ENCODE results near the gene BAG1. TPM values are rescaled to one million over a fixed set of nuclear protein-coding genes. Genes with fewer than 3 reads are reported as not detected.

The BAG1 gene
- polyA plus RNA-seq, 3 donors from 2014 or later, result 94.7 to 164 (median 137) TPM

DNA sequence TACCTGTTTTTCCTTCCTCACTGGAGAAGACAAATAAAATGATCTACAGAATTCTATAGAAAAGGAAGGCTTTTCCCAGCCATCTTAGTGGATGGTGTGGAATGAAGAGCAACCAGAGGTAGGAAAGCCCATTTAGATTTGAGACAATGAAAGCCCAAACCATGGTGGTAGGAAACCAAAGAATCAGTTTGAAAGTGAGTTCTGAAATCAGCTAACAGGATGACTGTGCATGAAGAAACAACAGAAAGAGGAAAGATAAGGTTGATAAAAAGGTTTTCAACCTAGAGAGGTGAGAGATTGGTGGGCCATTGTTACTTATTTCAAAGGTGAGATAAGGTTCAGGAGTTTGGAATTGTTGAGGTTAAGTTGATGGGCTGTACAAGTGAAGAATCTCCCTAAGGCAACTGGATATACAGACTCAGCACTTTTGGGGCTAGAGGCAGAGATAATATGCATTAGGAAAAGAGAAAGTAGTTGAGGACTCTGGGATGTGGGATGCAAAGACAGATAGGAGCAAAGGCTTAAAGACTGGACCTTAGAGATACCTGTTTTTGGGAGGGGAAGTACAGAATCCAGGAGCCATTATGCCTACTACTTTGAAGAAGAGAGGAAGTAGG, 2.8 kb upstream of the BAG1 start:
- no peak overlapping the region for H3K4me3 Mint-ChIP-seq
- peaks cover 31 to 62% of the 10 kb centered on the region in 2 donors for H3K4me1 Mint-ChIP-seq

DNA sequence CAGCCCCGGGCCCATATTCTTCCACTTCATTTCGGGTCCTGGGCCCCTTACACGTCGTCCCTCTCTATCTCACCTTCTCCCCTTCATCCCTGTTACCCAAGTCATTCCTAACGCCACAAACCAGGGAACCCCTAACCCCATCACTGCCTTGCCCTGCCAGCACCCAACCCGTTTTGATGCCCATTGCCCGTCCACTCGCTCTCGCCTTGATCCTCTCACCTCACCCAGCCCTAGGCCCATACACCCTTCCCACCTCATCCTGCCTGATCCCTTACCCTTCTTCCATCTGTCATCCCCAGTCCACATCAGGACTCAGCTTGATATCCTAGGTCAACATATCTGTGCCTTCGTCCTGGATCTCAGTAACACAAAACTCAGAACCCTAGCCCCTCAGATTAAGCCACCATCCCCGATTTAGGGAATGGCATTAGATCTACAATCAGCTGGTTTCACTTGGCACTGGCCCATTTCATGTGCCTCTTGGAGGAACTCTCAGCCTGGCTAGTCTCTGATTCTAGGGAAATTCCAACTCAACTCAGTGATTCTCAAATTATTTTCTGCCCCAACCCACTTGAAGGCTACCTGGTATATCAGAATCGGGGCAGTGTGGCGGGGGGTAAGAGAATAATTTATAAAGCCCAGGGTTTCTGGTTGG, 830 bp upstream of the BAG1 start:
- H3K9me3 Mint-ChIP-seq, result no peaks in the 10 kb centered on the region
- peaks cover 3 to 9% (median 4%) of the 10 kb centered on the region in 3 donors for H3K27me3 Mint-ChIP-seq (ENCODE audit: low read depth in 3 of 3)
- H3K4me1 Mint-ChIP-seq, result peaks cover 31 to 64% of the 10 kb centered on the region in 2 donors
- H3K27ac Mint-ChIP-seq, result peak overlapping the region; percentile 95 to 99 (median 96)
- H3K4me3 Mint-ChIP-seq, result peak overlapping the region; percentile 89 to 98 (median 92)
- DNase-seq, result no peak
- peaks cover 9 to 27% (median 14%) of the 10 kb centered on the region in 3 donors for H3K36me3 Mint-ChIP-seq

More for the DNA sequence above, 2.8 kb upstream of the BAG1 start:
- peaks cover 3 to 9% (median 4%) of the 10 kb centered on the region in 3 donors for H3K27me3 Mint-ChIP-seq (ENCODE audit: low read depth in 3 of 3)
- H3K36me3 Mint-ChIP-seq, result peaks cover 10 to 25% (median 15%) of the 10 kb centered on the region in 3 donors
- H3K27ac Mint-ChIP-seq, result peak overlapping the region; percentile 37 to 99 (median 96)
- no peaks in the 10 kb centered on the region for H3K9me3 Mint-ChIP-seq
- DNase-seq, result no peak

DNA sequence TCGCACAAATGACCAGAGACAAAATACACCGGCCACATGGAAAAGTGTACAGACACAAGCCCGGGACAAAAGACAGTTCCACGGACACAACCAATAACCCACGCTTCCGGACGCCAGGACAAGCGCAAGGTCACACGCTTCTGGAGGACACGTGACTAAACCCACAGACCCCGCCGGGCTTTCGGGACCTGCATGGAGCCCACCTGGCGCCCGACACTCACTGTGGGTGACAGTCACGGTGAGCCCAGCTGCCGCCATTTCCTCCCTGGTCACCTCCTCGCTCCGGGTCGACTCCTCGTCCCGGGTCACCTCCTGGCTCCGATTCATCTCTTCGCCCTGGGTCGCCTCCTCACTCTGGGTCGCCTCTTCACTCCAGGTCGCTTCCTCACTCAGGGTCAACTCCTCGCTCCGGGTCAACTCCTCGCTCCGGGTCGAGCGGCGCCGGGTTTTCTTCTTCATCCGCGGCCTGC, 470 bp downstream of the BAG1 start:
- Mint-ChIP-seq H3K4me1 (peaks cover 31 to 74% of the 10 kb centered on the region in 2 donors), H3K36me3 (peaks cover 15 to 37% (median 17%) of the 10 kb centered on the region in 3 donors), H3K27ac (peak overlapping the region; percentile 89 to 98 (median 94)), H3K27me3 (ENCODE audit: low read depth in 3 of 3) (peaks cover 3 to 9% (median 4%) of the 10 kb centered on the region in 3 donors), H3K9me3 (no peaks in the 10 kb centered on the region), H3K4me3 (peak overlapping the region; percentile 91 to 99 (median 93))
- DNase-seq, result peak; percentile 51 to 55 (median 54)

DNA sequence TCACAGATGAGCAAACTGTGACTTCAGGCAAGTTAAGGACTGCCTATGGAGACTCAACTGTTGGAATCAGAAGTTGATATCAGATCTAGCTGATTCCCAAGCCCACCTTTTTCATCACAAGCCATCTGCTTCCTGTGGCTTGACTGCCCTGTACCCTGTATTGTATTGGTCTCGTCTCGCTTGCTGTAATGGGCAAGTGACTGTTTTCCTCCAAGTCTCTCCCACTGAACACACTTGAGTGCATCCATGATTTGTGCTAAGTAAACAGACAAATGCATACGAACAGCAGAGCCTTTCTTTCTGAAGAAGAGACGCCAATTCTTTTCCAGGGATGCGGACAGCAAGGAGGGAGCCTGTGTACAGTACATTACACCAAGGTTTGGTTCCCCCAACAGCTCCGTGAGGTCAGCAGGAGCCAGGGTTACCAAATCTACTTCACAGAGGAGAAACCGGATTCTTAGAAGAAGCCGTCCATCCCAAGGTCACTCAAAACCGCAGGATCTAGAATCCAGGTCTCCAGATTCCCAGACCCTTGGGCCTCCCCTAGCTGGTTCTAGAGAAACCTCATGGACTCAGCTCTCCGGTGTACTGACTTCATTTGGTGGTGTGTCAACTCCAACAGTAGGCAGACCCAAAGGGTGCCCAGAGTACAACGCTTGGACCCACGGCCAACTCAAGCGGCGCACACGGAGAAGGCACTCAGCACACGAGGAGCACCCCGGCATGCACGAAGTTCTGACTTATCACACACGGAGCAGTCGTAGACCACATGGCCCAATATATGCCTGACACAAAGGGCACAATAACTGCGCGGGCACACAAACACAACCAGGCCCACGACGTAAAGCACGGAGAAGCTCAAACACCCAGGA, 1.1 kb downstream of the BAG1 start:
- H3K9me3 Mint-ChIP-seq, result no peaks in the 10 kb centered on the region
- H3K27me3 Mint-ChIP-seq (ENCODE audit: low read depth in 3 of 3), result peaks cover 3 to 9% (median 4%) of the 10 kb centered on the region in 3 donors
- H3K4me1 Mint-ChIP-seq, result peaks cover 31 to 73% of the 10 kb centered on the region in 2 donors
- H3K36me3 Mint-ChIP-seq, result peaks cover 18 to 44% (median 23%) of the 10 kb centered on the region in 3 donors
- peak overlapping the region; percentile 91 to 99 (median 93) for H3K4me3 Mint-ChIP-seq
- peak in 1 of 3 donors; percentile 6 for DNase-seq
- peak overlapping the region; percentile 89 to 98 (median 94) for H3K27ac Mint-ChIP-seq

DNA sequence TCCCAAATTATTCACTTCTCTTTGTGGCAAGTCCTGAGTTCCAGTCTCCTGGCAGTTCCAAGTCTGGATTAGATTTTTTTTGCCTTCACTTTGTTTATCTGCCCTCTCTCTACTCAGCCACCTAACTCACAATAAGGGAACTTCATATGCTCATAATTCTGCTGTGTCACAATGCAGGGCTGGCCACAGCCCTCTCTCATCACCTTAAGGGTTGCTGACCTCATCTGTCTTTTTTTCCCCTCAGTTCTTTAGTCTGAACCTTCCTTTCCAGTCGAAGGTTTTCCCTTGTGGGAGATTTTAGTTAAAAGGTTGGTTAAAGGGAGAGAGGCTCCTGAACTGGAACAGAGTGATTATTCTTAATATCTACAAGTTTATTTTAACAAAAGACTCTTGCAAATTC, 4.1 kb downstream of the BAG1 start:
- no peak overlapping the region for H3K4me3 Mint-ChIP-seq
- no peak for DNase-seq
- H3K27me3 Mint-ChIP-seq (ENCODE audit: low read depth in 3 of 3), result peaks cover 3 to 9% (median 4%) of the 10 kb centered on the region in 3 donors
- peaks cover 26 to 62% (median 35%) of the 10 kb centered on the region in 3 donors for H3K36me3 Mint-ChIP-seq
- no peaks in the 10 kb centered on the region for H3K9me3 Mint-ChIP-seq
- peaks cover 17 to 43% of the 10 kb centered on the region in 2 donors for H3K4me1 Mint-ChIP-seq
- peak overlapping the region in 2 of 6 donors; percentile 14 to 48 for H3K27ac Mint-ChIP-seq

DNA sequence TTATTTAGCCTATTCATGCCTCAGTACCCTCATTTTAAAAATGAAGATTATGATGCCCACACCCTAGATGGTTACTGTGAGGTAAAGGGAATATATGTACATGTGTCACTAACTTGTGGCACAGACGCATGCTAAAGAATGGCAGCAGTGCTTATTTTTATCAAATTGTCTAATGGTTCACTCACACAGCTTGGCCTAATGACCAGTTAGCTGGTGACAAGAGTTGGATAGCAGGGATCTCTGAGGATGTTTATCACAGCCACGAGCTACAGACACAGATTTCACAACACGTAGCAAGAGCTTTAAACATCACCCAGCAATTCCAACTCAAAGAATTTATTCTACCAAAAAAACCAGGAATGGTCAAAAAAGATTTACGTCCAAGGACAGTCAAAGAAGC, 7.2 kb downstream of the BAG1 start:
- Mint-ChIP-seq H3K4me3 (no peak overlapping the region), H3K27me3 (ENCODE audit: low read depth in 3 of 3) (no peaks in the 10 kb centered on the region), H3K9me3 (no peaks in the 10 kb centered on the region), H3K4me1 (peaks cover 0 to 21% of the 10 kb centered on the region in 2 donors), H3K36me3 (peaks cover 39 to 79% (median 42%) of the 10 kb centered on the region in 3 donors), H3K27ac (no peak overlapping the region)
- no peak for DNase-seq

DNA sequence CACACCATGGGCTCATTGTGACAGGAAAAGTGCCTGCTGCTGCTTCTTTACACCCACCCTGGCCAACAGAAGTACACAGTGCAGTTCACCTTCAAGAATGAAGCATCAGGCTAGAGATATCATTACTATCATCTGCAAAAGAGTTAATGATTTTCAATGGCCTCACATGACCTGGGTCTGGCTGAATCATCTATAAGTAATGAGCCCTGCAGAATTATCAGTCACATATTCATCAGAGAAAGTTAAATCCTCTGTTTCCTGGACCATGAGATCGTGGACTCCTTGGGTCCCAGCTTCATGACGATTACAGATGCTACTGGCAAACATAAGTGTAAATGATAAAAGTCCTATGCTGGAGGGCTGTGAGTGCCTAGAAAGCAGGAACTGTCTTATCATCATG, 8.3 kb downstream of the BAG1 start:
- no peak overlapping the region for H3K27ac Mint-ChIP-seq
- peaks cover 0 to 16% of the 10 kb centered on the region in 2 donors for H3K4me1 Mint-ChIP-seq
- H3K36me3 Mint-ChIP-seq, result peaks cover 41 to 72% (median 42%) of the 10 kb centered on the region in 3 donors

DNA sequence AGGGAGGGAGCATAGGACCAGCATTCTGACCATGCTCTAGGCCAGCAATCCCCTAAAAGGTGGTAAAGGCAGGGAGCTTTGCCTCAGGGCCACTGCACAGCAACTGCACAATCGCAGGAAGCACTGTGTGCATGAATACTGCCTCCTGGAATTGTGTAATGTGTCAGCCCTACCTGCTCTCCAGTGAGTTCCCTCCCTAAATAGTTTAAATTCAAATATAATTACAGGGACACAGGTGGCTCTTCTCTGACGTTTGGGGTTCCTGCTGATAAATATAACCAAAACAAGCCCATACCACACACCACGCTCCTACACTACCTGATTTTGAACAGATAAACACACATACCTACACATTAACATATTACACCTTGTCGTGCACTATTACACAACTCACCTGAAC, 9.0 kb downstream of the BAG1 start:
- H3K27ac Mint-ChIP-seq, result peak overlapping the region in 1 of 6 donors; percentile 4
- no peaks in the 10 kb centered on the region for H3K9me3 Mint-ChIP-seq
- H3K27me3 Mint-ChIP-seq (ENCODE audit: low read depth in 3 of 3), result no peaks in the 10 kb centered on the region
- peaks cover 35 to 64% (median 35%) of the 10 kb centered on the region in 3 donors for H3K36me3 Mint-ChIP-seq
- peaks cover 0 to 11% of the 10 kb centered on the region in 2 donors for H3K4me1 Mint-ChIP-seq
- no peak overlapping the region for H3K4me3 Mint-ChIP-seq
- no peak for DNase-seq

More for the DNA sequence above, 8.3 kb downstream of the BAG1 start:
- H3K27me3 Mint-ChIP-seq (ENCODE audit: low read depth in 3 of 3), result no peaks in the 10 kb centered on the region
- no peak for DNase-seq
- no peak overlapping the region for H3K4me3 Mint-ChIP-seq
- no peaks in the 10 kb centered on the region for H3K9me3 Mint-ChIP-seq

DNA sequence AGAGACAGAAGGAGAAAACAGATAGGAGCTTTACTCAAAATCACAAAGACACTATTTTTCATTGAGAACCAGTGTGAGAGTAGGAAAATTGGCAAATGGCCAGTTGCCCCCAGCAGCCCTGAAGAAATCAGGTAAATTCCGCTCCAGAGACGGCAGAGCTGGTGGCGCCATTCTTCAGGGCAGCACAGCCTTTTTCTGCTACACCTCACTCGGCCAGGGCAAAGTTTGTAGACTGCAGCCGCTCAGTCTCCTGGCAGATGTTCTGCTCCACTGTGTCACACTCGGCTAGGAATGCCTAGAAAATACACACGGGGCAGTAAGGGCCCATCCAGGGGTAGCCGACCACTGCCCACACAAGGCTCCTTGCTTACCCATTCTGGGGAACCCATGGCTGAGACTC, 9.5 kb downstream of the BAG1 start:
- no peak overlapping the region for H3K4me3 Mint-ChIP-seq
- H3K9me3 Mint-ChIP-seq, result no peaks in the 10 kb centered on the region
- peaks cover 30 to 61% (median 31%) of the 10 kb centered on the region in 3 donors for H3K36me3 Mint-ChIP-seq
- H3K27me3 Mint-ChIP-seq (ENCODE audit: low read depth in 3 of 3), result peaks cover 0 to under 1% (median 0%) of the 10 kb centered on the region in 3 donors
- peaks cover 0 to 7% of the 10 kb centered on the region in 2 donors for H3K4me1 Mint-ChIP-seq
- DNase-seq, result no peak
- H3K27ac Mint-ChIP-seq, result no peak overlapping the region

DNA sequence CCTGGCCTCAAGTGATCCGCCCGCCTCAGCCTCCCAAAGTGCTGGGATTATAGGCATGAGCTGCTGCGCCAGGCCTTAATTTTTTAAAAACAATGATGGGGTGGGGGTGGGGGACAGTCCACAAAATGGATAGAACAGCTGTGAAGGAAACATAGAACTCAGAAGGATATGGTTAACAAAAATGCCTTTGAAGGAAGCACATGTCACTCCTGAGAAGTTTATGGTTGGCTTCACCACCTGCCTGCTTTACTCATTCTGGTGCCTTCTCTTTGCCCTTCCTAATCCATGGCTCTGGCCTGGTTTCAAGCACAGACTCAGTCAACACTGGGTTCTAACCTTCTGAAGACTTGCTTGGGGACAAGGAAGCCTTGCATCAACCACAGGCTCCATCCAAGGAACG, 10.3 kb downstream of the BAG1 start:
- DNase-seq, result no peak
- no peaks in the 10 kb centered on the region for H3K4me1 Mint-ChIP-seq
- H3K36me3 Mint-ChIP-seq, result peaks cover 27 to 58% (median 30%) of the 10 kb centered on the region in 3 donors
- no peak overlapping the region for H3K27ac Mint-ChIP-seq
- H3K4me3 Mint-ChIP-seq, result no peak overlapping the region
- H3K27me3 Mint-ChIP-seq (ENCODE audit: low read depth in 3 of 3), result peaks cover 0 to 1% (median 0%) of the 10 kb centered on the region in 3 donors
- no peaks in the 10 kb centered on the region for H3K9me3 Mint-ChIP-seq

DNA sequence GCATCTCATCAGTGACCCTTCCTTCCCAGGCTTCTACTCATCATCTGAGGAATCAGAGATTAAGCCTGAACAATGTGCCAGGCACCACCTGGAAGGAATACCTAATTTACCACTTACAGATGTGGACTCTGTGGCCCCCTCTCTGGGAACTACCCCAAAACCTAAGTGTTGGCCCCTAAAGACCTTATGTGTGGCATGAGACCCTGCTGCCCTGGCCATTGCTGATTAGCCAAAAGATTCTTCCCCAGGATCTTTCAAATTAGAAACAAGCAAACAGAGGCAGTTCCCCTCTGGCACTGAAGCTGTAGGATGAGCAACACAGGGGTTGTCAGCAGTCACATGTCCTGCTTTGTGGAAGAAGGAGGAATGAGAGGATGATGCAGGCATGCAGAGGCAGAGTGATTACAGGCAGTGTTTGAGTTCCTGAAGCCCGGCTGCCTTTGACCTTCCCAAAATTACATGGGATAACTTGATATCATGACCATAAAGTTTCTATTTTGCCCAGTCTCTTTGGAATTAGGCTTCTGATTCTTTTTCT, 14.0 kb downstream of the BAG1 start:
- Mint-ChIP-seq H3K27me3 (ENCODE audit: low read depth in 3 of 3) (peaks cover 0 to 5% (median 0%) of the 10 kb centered on the region in 3 donors), H3K4me3 (no peak overlapping the region), H3K9me3 (peaks cover 0 to 1% (median 0%) of the 10 kb centered on the region in 6 donors), H3K36me3 (peaks cover 14 to 38% (median 25%) of the 10 kb centered on the region in 3 donors), H3K27ac (peak overlapping the region in 1 of 6 donors; percentile 67), H3K4me1 (no peaks in the 10 kb centered on the region)
- DNase-seq, result no peak

DNA sequence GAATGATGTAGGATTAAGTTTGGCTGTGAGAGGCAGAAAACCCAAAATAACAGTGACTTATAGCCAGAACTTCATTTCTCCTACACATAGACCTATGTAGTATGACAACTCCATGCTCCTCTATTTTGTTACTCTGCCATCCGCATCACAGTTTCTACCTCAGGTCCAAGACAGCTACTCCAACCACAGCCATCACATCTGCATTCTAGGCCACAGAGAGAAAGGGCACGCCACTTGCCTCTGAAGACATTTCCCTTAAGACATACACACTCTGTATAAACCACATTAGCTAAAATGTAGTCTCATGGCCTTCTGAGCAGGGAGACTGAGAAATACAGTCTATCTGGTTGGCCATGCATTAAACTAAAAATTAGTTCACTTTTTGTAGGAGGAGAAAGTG, 14.5 kb downstream of the BAG1 start:
- Mint-ChIP-seq H3K9me3 (peaks cover 0 to 1% (median 0%) of the 10 kb centered on the region in 6 donors), H3K36me3 (peaks cover 13 to 36% (median 26%) of the 10 kb centered on the region in 3 donors), H3K4me3 (no peak overlapping the region), H3K4me1 (no peaks in the 10 kb centered on the region), H3K27ac (peak overlapping the region in 2 of 6 donors; percentile 34 to 64), H3K27me3 (ENCODE audit: low read depth in 3 of 3) (peaks cover 0 to 5% (median 0%) of the 10 kb centered on the region in 3 donors)
- no peak for DNase-seq

DNA sequence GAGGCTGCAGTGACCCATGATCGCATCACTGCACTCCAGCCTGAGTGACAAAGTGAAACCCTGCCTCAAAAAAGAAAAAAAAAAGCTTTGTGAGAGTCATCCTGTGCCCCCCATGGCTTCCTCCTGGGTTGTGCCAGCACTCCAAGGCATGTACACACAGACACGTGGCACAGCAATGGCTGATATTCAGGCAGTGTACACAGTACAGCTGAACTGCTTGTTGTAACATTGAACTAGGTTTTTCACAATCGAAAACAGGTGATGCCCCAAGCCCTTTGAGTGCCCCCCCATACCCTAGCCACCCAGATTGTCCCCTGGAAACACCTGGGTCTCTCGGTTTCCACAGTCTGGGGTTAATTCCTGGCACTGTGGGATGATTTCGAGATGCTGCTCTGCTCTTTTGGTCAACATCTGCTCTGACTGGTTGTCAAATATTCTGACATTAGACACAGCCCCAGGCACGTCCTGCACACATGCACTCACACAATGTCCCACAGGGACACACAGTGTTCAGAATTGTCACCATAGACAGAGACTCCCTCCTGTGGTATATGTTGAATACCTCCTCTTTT, 15.3 kb downstream of the BAG1 start:
- DNase-seq, result no peak
- no peak overlapping the region for H3K4me3 Mint-ChIP-seq
- H3K9me3 Mint-ChIP-seq, result peaks cover 0 to 1% (median 0%) of the 10 kb centered on the region in 6 donors
- H3K27me3 Mint-ChIP-seq (ENCODE audit: low read depth in 3 of 3), result peaks cover 0 to 5% (median 0%) of the 10 kb centered on the region in 3 donors
- no peaks in the 10 kb centered on the region for H3K4me1 Mint-ChIP-seq
- H3K27ac Mint-ChIP-seq, result peak overlapping the region in 1 of 6 donors; percentile 41
- H3K36me3 Mint-ChIP-seq, result peaks cover 13 to 28% (median 22%) of the 10 kb centered on the region in 3 donors

All from immature natural killer cell (primary cell).